ENCODE measurements around the gene CFAP100.

CFAP100 gene

GRCh38 chr3:126414406-126414805, 19.7 kb downstream of the CFAP100 start:
- FAIRE-seq (no peak), DNase-seq (ENCODE audit: insufficient read length, low spot score) (no peak)
- no peak for TF ChIP-seq CTCF (IDR thresholded peaks at IDR 0.05; ENCODE audit: insufficient read depth, missing control alignments)

GRCh38 chr3:126414961-126415660, 20.4 kb downstream of the CFAP100 start:
- no peak for DNase-seq (ENCODE audit: insufficient read length, low spot score)
- FAIRE-seq: no peak
- no peak for TF ChIP-seq CTCF (IDR thresholded peaks at IDR 0.05; ENCODE audit: insufficient read depth, missing control alignments)

- FAIRE-seq: no peak
- DNase-seq (ENCODE audit: insufficient read length, low spot score): no peak
- no peak for TF ChIP-seq CTCF (IDR thresholded peaks at IDR 0.05; ENCODE audit: insufficient read depth, missing control alignments)
Measured at GRCh38 chr3:126415661-126416591, 21.2 kb downstream of the CFAP100 start.

GRCh38 chr3:126416943-126417342, 22.2 kb downstream of the CFAP100 start:
- TF ChIP-seq CTCF (IDR thresholded peaks at IDR 0.05; ENCODE audit: insufficient read depth, missing control alignments): no peak
- DNase-seq (ENCODE audit: insufficient read length, low spot score) (no peak), FAIRE-seq (no peak)

- DNase-seq (ENCODE audit: insufficient read length, low spot score) (no peak), FAIRE-seq (no peak)
- no peak for TF ChIP-seq CTCF (IDR thresholded peaks at IDR 0.05; ENCODE audit: insufficient read depth, missing control alignments)
Measured at GRCh38 chr3:126417515-126417914, 22.8 kb downstream of the CFAP100 start.

- TF ChIP-seq CTCF (IDR thresholded peaks at IDR 0.05; ENCODE audit: insufficient read depth, missing control alignments): no peak
- DNase-seq (ENCODE audit: insufficient read length, low spot score) (no peak), FAIRE-seq (no peak)
Measured at GRCh38 chr3:126417981-126418530, 23.3 kb downstream of the CFAP100 start.

Measured in D721Med (cell line).